Urinary bladder (tissue), 4 donors: ENCODE results near the gene EAPP. TPM values are rescaled to one million over a fixed set of nuclear protein-coding genes. Genes with fewer than 3 reads are reported as not detected.
"Not testable (repeated sequence)": the region's sequence is repeated elsewhere in the genome, so short reads cannot be mapped to it uniquely, and the experiment has no call there.

Source experiments
- DNase-seq: peaks from one replicate; pipeline ENCODE4 v3.0.0-alpha.2; 2015; ENCODE audit errors: extremely low spot score
- H3K27ac ChIP-seq: one replicate; pipeline ENCODE4 v1.5.1; 2013; ENCODE audit warnings: low read depth, mild to moderate bottlenecking, moderate library complexity
- H3K36me3 ChIP-seq: one replicate; pipeline ENCODE4 v1.6.1; 2013; ENCODE audit warnings: mild to moderate bottlenecking, moderate library complexity; ENCODE audit not compliant: insufficient read depth
- H3K4me1 ChIP-seq: one replicate; pipeline ENCODE4 v1.6.1; 2013; ENCODE audit warnings: mild to moderate bottlenecking, moderate library complexity; ENCODE audit not compliant: insufficient read depth
- H3K4me3 ChIP-seq: one replicate; pipeline ENCODE4 v1.5.1; 2013; ENCODE audit warnings: low read depth, low read length
- WGBS: extraction: QIAGEN DNeasy Blood & Tissue Kit; methylation state at CpG from one replicate; pipeline ENCODE4 v1.1.7; 2013; 5-methylcytosine and 5-hydroxymethylcytosine counted together
- polyA plus RNA-seq: library from polyadenylated mRNA; stranded (reverse); fragments of 200-250 nt; gene quantifications from one replicate; pipeline ENCODE4 v1.2.3, GENCODE V29; 2013
- total RNA-seq: library from RNA; depleted of rRNA; stranded (reverse); fragments of >200 nt; gene quantifications from one replicate; pipeline ENCODE4 v1.2.3, GENCODE V29; 2014
- donor health status: healthy with polysubstance abuse.
- donor health status: healthy.

The EAPP gene, protein sequence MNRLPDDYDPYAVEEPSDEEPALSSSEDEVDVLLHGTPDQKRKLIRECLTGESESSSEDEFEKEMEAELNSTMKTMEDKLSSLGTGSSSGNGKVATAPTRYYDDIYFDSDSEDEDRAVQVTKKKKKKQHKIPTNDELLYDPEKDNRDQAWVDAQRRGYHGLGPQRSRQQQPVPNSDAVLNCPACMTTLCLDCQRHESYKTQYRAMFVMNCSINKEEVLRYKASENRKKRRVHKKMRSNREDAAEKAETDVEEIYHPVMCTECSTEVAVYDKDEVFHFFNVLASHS
- total RNA-seq (61.5 TPM), polyA plus RNA-seq (44.9 TPM)

DNA sequence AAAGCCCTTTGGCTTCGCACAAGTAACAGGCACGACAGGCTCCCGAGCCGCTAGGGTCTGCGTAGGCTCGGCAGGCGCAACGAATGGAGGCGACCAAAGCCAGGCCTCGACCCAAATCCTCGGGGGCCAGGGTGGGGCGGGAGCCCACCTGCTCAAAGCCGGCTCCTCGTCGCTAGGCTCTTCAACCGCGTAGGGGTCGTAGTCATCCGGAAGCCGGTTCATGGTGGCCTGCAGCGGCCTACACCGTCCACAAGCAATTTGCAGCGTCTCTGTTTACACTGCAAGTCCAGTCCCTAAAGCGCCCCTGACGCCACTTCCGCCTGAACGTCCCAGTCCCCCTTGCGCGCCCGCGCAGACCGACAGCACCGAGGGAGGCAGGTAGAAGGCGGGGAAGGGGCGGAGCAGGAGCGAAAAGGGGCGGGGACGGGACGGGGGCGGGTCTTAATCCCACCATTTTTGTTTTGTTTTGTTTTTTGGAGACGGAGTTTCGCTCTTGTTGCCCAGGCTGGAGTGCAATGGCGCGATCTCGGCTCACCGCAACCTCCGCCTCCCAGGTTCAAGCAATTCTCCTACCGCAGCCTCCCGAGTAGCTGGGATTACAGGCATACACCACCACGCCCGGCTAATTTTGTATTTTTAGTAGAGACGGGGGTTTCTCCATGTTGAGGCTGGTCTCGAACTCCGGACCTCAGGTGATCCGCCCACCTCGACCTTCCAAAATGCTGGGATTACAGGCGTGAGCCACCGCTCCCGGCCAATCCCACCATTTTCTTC, at the start of gene EAPP:
Gene EAPP, minus strand, starts transcription at position 295 of the 774 bp plus-strand sequence. Its CDS starts 73 bp downstream, at position 222.
- Histone ChIP-seq H3K36me3 (no peaks in the 10 kb centered on the region), H3K4me1 (no peaks in the 10 kb centered on the region), H3K27ac (peak within 1 kb of the TSS; percentile 96), H3K4me3 (peak within 1 kb of the TSS; percentile 88)
- peak; percentile 94 for DNase-seq
- 2% methylated on average over 59 of the region's 59 CpGs for WGBS

DNA sequence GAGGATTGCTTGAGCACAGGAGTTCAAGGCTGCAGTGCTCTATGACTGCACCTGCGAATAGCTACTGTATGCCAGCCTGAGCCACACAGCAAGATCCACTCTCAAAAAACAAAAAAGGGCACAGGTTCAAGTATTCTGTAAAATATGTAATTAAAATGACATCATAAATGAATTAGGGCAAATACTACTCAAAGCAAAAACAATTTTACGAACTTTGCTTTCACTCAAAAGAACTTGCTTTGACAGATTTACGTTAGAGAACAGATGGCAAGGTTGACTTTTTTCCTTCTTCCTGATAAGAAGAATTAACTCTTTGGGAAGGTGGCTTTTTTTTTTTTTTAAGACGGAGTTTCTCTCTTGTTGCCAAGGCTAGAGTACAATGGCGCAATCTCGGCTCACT, 44.0 kb upstream of the EAPP start:
- no peak for DNase-seq
- Histone ChIP-seq H3K27ac (no peak overlapping the region), H3K36me3 (peaks cover 8% of the 10 kb centered on the region), H3K4me3 (no peak overlapping the region), H3K4me1 (no peaks in the 10 kb centered on the region)
- WGBS, result 82% methylated on average over 6 of the region's 6 CpGs

DNA sequence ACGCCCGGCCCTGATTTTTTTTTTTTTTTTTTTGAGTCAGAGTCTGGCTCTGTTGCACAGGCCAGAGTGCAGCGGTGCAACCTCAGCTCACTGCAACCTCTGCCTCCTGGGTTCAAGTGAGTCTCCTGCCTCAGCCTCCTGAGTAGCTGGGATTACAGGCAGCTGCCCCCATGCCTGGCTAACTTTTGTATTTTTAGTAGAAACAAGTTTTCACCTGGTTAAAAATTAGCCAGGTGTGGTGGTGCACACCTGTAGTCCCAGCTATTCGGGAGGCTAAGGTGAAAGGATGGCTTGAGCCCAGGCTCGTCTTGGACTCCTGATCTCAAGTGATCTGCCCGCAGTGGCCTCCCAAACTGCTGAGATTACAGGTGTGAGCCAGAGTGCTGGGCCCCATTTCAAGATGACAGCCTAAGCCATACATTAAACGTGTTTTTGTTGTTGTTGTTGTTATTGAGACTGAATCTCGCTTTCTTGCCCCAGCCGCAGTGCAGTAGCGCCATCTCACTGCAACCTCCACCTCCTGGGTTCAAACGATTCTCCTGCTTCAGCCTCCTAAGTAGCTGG, 42.7 kb upstream of the EAPP start:
- no peaks in the 10 kb centered on the region for H3K4me1 ChIP-seq
- peaks cover 11% of the 10 kb centered on the region for H3K36me3 ChIP-seq
- WGBS, result 98% methylated on average over 11 of the region's 11 CpGs
- H3K4me3 ChIP-seq, result no peak overlapping the region
- H3K27ac ChIP-seq, result no peak overlapping the region
- no peak for DNase-seq

DNA sequence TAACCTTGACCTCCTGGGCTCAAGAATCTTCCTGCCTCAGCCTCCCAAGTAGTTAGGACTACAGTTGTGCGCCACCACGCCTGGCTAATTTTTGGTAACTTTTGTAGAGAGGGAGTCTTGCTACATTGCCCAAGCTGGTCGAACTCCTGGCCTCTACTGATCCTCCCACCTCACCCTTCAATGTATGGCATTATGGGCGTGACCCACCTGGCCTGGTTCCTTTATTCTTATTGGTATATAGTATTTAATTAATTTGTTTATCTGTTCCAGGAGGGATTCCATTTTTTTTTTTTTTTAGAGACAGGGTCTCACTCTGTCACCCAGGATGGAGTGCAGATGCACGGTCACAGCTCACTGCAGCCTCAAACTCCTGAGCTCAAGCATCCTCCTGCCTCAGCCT, 40.9 kb upstream of the EAPP start:
- Histone ChIP-seq H3K36me3 (peaks cover 9% of the 10 kb centered on the region), H3K4me3 (no peak overlapping the region), H3K27ac (no peak overlapping the region), H3K4me1 (no peaks in the 10 kb centered on the region)
- 98% methylated on average over 5 of the region's 5 CpGs for WGBS
- DNase-seq, result no peak

DNA sequence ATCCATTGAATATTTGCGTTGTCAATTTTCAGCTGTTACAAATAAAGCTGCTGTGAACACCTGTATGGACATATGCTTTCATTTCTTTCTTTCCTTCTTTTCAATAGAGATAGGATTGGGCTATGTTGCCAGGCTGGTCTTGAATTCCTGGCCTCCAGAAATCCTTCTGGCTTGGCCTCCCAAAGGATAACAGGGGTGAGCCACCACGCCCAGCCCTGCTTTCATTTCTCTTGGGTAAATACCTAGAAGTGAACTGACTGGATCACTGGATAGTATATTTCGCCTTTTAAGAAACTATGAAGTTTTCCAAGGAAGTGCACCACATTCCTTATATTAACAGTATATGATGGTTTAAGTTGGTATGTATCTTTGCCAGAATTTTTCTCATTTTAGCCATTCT, 32.3 kb upstream of the EAPP start:
- Histone ChIP-seq H3K36me3 (no peaks in the 10 kb centered on the region), H3K4me1 (no peaks in the 10 kb centered on the region), H3K27ac (no peak overlapping the region), H3K4me3 (no peak overlapping the region)
- over 99% methylated on average over 3 of the region's 3 CpGs for WGBS
- no peak for DNase-seq

DNA sequence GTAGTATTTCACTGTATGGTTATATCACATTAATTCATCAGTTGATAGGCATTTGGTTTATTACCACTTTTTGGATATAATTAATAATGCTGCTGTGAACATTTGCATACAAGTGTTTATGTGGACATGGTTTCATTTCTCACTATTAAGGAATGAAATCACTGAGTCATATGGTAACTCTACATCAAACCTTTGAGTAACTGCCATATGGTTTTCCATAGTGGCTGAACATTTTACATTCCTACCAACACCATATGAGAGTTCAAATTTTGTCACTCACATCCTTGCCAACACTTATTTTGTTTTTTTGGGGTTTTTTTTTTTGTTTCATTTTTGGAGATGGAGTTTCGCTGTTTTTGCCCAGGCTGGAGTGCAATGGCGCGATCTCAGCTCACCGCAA, 30.2 kb upstream of the EAPP start:
- Histone ChIP-seq H3K4me3 (no peak overlapping the region), H3K27ac (no peak overlapping the region), H3K4me1 (no peaks in the 10 kb centered on the region), H3K36me3 (no peaks in the 10 kb centered on the region)
- WGBS, result 97% methylated on average over 4 of the region's 4 CpGs
- no peak for DNase-seq

DNA sequence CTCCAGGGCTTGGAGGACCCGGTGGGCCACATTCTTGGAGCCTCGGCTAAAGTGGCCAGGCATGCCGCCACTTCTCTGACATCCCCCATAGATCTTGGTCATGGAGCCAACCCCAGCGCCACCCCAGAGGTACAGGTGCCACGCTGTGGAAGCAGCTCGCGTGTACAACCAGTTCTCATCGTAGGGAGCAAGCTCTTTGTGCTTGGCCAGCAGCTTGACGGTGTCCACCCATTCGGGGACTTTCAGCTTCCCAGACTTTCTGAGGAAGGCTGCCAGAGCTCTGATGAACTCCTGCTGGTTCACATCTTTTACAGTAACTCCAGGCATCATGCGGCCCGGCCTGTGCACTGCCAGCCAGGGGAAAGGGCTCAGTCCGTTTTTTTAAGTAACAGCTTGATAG, 29.3 kb upstream of the EAPP start:
- WGBS, result 83% methylated on average over 13 of the region's 13 CpGs

DNA sequence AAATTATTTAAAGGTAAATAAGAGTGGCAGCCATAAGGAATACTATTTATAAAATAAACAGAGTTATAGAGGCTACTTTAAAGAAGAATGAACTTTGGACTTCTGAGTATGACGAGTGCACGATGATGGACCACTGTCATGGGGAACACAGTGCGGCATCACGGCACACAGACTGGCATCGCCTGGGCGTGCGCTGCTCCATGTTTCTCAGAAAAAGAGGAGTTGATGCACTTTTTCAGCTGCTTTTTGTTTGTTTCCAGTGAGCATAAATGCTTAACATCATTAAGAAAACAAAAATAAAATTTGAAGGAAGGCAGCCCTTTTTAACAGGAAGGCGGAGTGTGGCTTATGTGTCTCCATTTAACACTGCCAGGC, 23.3 kb upstream of the EAPP start:
- 97% methylated on average over 8 of the region's 8 CpGs for WGBS
- no peak for DNase-seq
- no peaks in the 10 kb centered on the region for H3K4me1 ChIP-seq
- H3K27ac ChIP-seq, result no peak overlapping the region
- no peaks in the 10 kb centered on the region for H3K36me3 ChIP-seq
- no peak overlapping the region for H3K4me3 ChIP-seq

More for the DNA sequence above, 29.3 kb upstream of the EAPP start:
- no peaks in the 10 kb centered on the region for H3K36me3 ChIP-seq
- H3K4me1 ChIP-seq, result no peaks in the 10 kb centered on the region
- no peak overlapping the region for H3K27ac ChIP-seq
- no peak overlapping the region for H3K4me3 ChIP-seq
- DNase-seq, result no peak

DNA sequence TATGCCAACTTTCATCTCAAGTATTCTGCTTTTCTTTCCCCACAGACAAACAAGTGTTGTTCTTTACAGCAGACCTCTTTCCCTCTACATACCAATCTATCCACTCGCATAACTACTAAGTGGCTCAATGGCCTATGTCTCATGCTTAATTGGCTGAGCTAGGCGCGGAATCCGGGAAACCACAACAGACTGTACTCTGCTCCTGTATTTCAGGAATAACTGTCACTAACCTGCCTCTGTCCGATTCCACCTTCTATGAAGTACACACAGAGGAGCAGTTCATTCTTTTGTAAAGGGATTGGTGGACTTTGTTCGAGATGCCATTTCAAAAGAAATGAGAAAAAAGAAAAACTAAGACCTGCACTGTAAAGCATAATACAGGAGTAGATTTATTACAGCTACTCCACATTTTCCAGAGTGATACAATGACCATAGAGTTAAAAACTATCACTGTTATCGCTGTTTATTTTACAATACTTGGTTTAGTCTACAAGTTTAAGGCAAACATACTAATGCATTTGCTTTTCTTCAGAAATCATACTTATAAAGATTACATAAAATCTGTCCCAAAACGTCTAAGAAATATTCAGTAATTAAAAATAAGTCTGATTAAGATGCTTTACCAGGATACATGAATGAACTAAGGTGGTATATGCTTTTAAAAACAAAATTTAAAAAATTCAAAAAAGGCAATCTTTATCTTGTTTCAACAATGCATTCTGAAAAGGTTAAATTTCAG, 22.7 kb upstream of the EAPP start:
- H3K4me3 ChIP-seq, H3K36me3 ChIP-seq, H3K4me1 ChIP-seq, DNase-seq, H3K27ac ChIP-seq: not testable (repeated sequence)
- WGBS, result 93% methylated on average over 7 of the region's 8 CpGs

DNA sequence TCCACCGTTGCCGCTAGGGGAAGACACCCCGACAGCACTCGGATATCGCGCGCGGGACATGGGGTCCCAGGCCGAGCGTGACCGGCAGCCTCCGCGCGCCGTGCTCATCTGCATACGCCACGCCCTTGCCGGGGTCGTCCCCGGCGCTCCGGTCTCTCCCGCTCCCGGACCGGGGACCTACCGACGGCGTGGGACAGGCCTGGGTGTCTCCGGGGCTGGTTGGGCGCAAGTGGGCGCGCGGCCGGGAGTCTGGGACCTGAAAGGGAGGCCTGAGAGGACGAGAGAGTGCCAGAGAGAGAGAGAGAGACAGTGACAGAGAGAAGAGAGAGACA, 17.0 kb upstream of the EAPP start:
- not testable (repeated sequence) for H3K27ac ChIP-seq, H3K4me1 ChIP-seq, DNase-seq, H3K36me3 ChIP-seq, H3K4me3 ChIP-seq
- WGBS, result no CpG with 5 or more reads among the region's 35 CpGs

DNA sequence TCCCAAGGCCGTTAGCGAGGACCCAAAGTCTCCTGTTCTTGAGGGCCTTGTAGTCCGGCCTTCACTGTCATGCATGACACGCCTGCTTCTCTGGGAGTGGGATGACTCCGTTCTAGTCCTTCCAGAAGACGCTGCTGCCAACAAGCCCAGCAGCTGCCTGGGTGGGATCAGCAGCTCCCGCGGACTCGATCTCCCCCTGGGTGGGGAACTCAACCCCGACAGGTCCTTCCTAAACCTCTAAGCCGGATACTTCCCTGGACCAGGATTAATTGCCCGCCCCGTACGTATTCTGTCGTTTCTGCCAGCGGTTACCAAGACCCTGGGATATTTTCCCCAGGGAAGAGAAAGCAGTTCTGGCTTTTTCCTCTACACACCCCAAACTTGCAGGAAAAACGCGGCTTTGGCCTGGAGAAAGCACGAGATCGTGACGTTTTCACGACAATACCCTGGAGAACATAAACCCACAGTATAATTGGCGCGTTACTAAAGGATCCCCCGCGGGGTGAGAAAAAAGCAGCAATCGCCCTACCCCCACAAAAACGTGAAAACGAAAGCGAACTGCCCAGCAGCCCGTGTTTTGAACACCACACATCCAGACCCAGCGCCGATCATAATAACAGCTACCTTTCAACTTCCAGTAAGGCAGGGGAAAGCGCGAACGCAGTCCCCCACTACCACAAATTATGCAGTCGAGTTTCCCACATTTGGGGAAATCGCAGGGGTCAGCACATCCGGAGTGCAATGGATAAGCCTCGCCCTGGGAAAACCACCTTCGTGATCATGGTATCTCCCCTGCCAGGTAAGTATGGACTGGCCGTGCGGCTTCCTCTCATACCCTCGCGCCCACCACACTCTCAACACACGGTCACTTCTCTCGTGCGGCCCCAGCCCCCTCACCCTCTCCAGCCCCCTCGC, 16.3 kb upstream of the EAPP start:
- not testable (repeated sequence) for H3K27ac ChIP-seq, DNase-seq, H3K4me1 ChIP-seq, H3K36me3 ChIP-seq, H3K4me3 ChIP-seq
- WGBS, result no CpG with 5 or more reads among the region's 49 CpGs

DNA sequence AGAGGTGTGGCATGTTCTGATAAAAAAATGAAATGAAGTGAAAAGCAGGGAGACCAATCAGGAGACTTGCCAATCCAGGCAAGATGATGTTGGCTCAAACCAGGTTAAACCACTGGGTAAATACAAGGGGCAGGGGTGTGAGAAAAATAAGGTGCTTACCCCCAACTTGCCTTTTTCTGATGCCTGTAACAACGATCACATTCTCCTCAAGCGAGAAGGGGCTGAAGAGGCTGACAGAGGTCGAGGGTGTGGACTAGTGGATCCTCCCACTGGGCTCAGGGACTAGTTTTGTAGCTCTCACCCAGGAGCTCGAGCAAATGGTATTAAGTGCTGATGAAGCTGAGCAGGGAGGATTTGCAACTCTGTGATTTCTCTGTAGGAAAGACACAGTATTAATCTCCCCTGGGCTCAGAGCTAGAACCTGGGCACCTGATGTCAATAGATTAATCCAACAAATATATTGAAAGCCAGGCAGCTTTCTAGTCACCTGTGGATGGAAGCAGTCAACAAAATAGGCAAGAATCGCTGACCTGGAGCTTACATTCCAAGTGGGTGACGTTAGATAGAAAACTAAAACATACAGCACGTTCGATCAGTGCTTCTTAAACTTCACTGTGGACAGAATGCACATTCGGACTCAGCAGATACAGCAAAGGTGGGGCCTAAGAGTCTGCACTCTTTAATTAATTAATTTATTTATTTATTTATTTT, 15.2 kb upstream of the EAPP start:
- Histone ChIP-seq H3K4me3 (no peak overlapping the region), H3K4me1 (no peaks in the 10 kb centered on the region), H3K27ac (peak overlapping the region; percentile 47), H3K36me3 (no peaks in the 10 kb centered on the region)
- WGBS, result 62% methylated on average over 9 of the region's 9 CpGs
- no peak for DNase-seq
